Stimulated activated CD4-positive, alpha-beta T cell treated with anti-CD3 and anti-CD28 coated beads, TNF-alpha, amount 100 ng/mL, for 48 hours (primary cell): ENCODE measurements around the gene ST3GAL2.
"Not testable (repeated sequence)": the region's sequence is repeated elsewhere in the genome, so short reads cannot be mapped to it uniquely, and the experiment has no call there.

Experiments
- DNase-seq, 3 donors: peaks; one replicate each; pipeline ENCODE4 v3.0.0-alpha.2; 2020; ENCODE audit warnings: low read depth in 3 of 3

Gene ST3GAL2

DNA sequence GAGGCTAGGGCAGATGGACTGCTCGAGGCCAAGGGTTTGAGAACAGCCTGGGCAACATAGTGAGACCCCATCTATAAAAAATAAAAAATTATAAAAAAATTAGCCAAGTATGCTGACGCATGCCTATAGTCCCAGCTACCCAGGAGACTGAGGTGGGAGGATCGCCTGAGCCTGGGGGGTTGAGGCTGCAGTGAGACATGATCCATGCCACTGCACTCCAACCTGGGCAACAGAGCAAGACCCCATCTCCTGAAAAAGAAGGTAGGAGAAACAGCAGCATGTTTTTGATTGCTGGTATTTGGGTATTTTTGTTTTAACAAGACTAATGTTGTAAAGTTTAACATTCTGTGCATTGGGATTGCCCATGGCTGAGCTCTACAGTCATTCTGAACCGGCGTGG, 101.1 kb downstream of the ST3GAL2 start:
- DNase-seq = no peak

DNA sequence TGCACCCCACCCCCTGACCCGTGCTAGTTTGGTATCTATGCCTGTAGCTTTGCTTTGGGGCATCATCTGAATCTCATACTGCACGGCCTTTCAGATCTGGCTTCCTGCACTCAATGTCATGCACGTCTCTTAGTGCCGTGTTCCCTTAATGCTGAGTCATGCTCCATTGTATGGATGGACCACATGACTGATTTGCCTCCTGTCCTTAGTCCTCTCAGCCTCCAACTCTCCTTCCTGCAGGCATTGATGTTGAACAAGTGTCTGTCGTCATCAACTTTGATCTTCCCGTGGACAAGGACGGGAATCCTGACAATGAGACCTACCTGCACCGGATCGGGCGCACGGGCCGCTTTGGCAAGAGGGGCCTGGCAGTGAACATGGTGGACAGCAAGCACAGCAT, 106.2 kb downstream of the ST3GAL2 start:
- DNase-seq = not testable (repeated sequence)

DNA sequence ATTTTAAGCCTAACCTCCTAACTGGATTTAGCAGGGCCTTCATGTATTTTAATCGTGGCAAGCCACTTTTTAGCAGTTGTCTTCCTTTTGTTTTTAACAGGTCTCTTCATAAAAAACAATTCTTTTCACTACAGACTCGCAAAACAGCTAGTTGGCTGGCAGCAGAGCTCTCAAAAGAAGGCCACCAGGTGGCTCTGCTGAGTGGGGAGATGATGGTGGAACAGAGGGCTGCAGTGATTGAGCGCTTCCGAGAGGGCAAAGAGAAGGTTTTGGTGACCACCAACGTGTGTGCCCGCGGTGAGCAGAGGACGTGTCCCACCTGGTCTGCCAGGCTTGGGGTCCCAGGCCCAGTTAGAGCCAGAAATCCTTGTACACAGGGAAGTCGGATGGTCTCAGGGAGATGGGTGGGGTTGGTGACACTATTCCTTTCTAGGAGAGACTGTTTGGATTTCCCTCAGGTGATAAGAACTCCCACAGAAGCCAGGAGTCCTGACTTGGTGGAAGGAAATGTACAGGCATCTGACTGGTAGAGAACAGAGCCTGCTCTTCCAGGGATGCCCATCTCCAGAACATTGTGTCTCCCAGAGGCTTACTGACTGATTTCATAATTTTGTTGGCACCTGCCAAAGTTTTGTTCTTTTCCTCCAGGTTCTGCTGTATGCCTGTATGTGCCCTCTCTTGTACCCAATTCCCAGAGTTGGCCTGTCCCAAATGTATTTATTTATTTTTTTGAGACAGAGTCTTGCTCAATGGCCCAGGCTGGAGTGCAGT, 107.1 kb downstream of the ST3GAL2 start:
- no peak for DNase-seq

DNA sequence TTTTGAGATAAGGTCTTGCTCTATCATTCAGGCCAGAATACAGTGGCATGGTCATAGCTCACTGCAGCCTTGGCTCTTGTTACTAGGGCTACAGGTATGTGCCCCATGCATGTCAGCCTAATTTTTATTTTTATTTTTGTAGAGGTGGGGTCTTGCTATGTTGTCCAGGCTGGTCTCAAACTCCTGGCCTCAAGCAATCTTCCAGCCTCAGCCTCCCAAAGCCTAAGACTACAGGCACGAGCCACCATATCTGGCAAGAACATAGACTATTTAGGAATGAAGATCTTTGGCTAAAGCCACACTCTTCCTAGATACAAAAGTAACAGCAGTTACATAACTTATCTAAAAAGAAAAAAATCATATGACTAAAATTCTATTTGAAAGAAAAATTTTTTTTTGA, 107.8 kb downstream of the ST3GAL2 start:
- no peak for DNase-seq
